GM12878 (cell line): ENCODE results near the gene FAM131B. TPM values are rescaled to one million over a fixed set of nuclear protein-coding genes. Genes with fewer than 3 reads are reported as not detected.

Source experiments
- ATAC-seq: fragments of 200-7000 bp; cut with Tn5 transposase; 3 replicates; pipeline ENCODE4 v1.9.1; 2020; ENCODE audit warnings: mild to moderate bottlenecking, moderate library complexity
- BruUV-seq: library from RNA; stranded (reverse); fragments of 400-500 nt; replicated peaks from 2 replicates; lab custom pipeline; 2021; lab: Mats Ljungman, UMichigan
- CTCF ChIA-PET: fragments of 300-600 bp; sonication (Branson Sonifier 250); formaldehyde crosslinking; extraction: SDS; loops from one replicate; lab custom pipeline; 2021; ENCODE audit warnings: inconsistent platforms; lab: Yijun Ruan, JAX
- POLR2A ChIA-PET: fragments of 350-600 bp; formaldehyde crosslinking; extraction: SDS; loops from one replicate; lab custom pipeline; 2021; ENCODE audit warnings: inconsistent platforms; lab: Charles Lee
- RAD21 ChIA-PET: fragments of 300-600 bp; sonication (Branson Sonifier 250); formaldehyde crosslinking; loops from one replicate; lab custom pipeline; 2023; ENCODE audit warnings: antibody characterized with exemption; ENCODE audit not compliant: unreplicated experiment; lab: Charles Lee
- SMC1A ChIA-PET: fragments of 300-600 bp; sonication (Branson Sonifier 250); formaldehyde crosslinking; loops from one replicate; lab custom pipeline; 2023; ENCODE audit not compliant: unreplicated experiment, uncharacterized antibody; lab: Charles Lee
- DNase-seq: peaks from one replicate; pipeline ENCODE4 v3.0.0-alpha.2; 2011; ENCODE audit warnings: low read depth, low spot score
- FAIRE-seq: peaks from 3 replicates; lab custom pipeline; 2011; peaks lifted over from hg19 to GRCh38; lab: Jason Lieb, UNC
- H2AFZ ChIP-seq: 2 replicates; pipeline ENCODE4 v1.6.0; 2011; ENCODE audit warnings: low read depth, low read length, control low read depth; ENCODE audit not compliant: control insufficient read depth
- H3K27ac ChIP-seq: 2 replicates; pipeline ENCODE4 v1.5.1; 2011; ENCODE audit warnings: control low read depth; ENCODE audit not compliant: control insufficient read depth, insufficient read depth
- H3K27me3 ChIP-seq, 2 experiments: replicated peaks in 1 of 2; 2 replicates each; pipeline versions ENCODE4 v1.6.0 to v1.6.1; 2011; ENCODE audit warnings: low read length in 1 of 2; ENCODE audit not compliant: control insufficient read depth in 2 of 2, insufficient read depth in 2 of 2
- H3K36me3 ChIP-seq, 2 experiments: 2 replicates each; pipeline ENCODE4 v1.5.1; 2011; ENCODE audit warnings: low read length in 1 of 2; ENCODE audit not compliant: control insufficient read depth in 2 of 2, insufficient read depth in 2 of 2
- H3K4me1 ChIP-seq: 2 replicates; pipeline ENCODE4 v1.6.1; 2011; ENCODE audit warnings: mild to moderate bottlenecking, low read length, moderate library complexity, mixed read lengths; ENCODE audit not compliant: control insufficient read depth, insufficient read depth
- H3K4me2 ChIP-seq: 2 replicates; pipeline ENCODE4 v1.6.0; 2011; ENCODE audit warnings: control low read depth; ENCODE audit not compliant: control insufficient read depth, insufficient read depth
- H3K4me3 ChIP-seq: fragments of 200-600 bp; sonication (generic); 2 replicates; pipeline ENCODE4 v1.5.1; 2016
- H3K79me2 ChIP-seq: 2 replicates; pipeline ENCODE4 v1.6.0; 2011; ENCODE audit warnings: low read length; ENCODE audit not compliant: control insufficient read depth, insufficient read depth
- H3K9ac ChIP-seq: 2 replicates; pipeline ENCODE4 v1.8.0; 2011; ENCODE audit warnings: low read length, control low read depth, mixed read lengths; ENCODE audit not compliant: control insufficient read depth, insufficient read depth
- H3K9me3 ChIP-seq: replicated peaks from 3 replicates; pipeline ENCODE4 v1.5.1; 2011; ENCODE audit warnings: mild to moderate bottlenecking, low read length; ENCODE audit not compliant: control insufficient read depth, insufficient read depth
- H4K20me1 ChIP-seq: 2 replicates; pipeline ENCODE4 v1.6.0; 2011; ENCODE audit not compliant: control insufficient read depth, insufficient read depth
- ATF7 ChIP-seq: fragments of 450-650 bp; IDR thresholded peaks from 2 replicates; pipeline ENCODE4 v1.6.1; 2016; ENCODE audit warnings: low read depth, mild to moderate bottlenecking
- DPF2 ChIP-seq: fragments of 450-650 bp; IDR thresholded peaks from 2 replicates; pipeline ENCODE4 v1.6.1; 2017; ENCODE audit warnings: mild to moderate bottlenecking
- EP300 ChIP-seq, 2 experiments: fragments of 150-350 bp in 1 of 2; IDR thresholded peaks; 2 replicates each; pipeline ENCODE4 v1.6.1; 2011 to 2012; ENCODE audit warnings: low read depth in 2 of 2, low read length in 2 of 2, borderline replicate concordance in 1 of 2, improper control_type of control experiment in 1 of 2, inconsistent platforms in 1 of 2; ENCODE audit not compliant: control insufficient read depth in 1 of 2
- KAT2A ChIP-seq: conservative IDR thresholded peaks from 2 replicates; pipeline ENCODE4 v1.6.1; 2011; ENCODE audit warnings: low read depth, low read length; ENCODE audit not compliant: control insufficient read depth
- SP1 ChIP-seq: IDR thresholded peaks from one replicate; pipeline ENCODE4 v1.6.1; 2011; ENCODE audit warnings: low read depth, low read length
- SREBF2 ChIP-seq: IDR thresholded peaks from 2 replicates; pipeline ENCODE4 v1.6.1; 2012; ENCODE audit warnings: mild to moderate bottlenecking, low read length
- ZZZ3 ChIP-seq: IDR thresholded peaks from 2 replicates; pipeline ENCODE4 v1.6.1; 2011; ENCODE audit warnings: low read depth; ENCODE audit not compliant: control insufficient read depth, insufficient read length
- WGBS: methylation state at CpG from one replicate; pipeline ENCODE4 v1.1.6; 2016; ENCODE audit warnings: low lambda C conversion rate; ENCODE audit not compliant: insufficient replicate concordance, insufficient coverage; ENCODE audit errors: missing lambda C conversion rate; 5-methylcytosine and 5-hydroxymethylcytosine counted together
- in situ Hi-C: fragments of 300-500 bp; cut with MboI; formaldehyde crosslinking; loops from 9 replicates; pipeline ENCODE4 v1.14.3; 2018; ENCODE audit warnings: mixed read lengths
- intact Hi-C: fragments of 100-400 bp; cut with micrococcal nuclease; formaldehyde crosslinking; loops from one replicate; pipeline ENCODE4 v1.14.2; 2022; ENCODE audit not compliant: unreplicated experiment
- polyA plus RNA-seq, 11 experiments: library from polyadenylated mRNA; depleted of rRNA in 4 of 11; unstranded in 6 of 11; stranded (reverse) in 5 of 11; fragments of >200 nt; fragmentation: Nextera tagmentation in 4 of 11; fragmentation: Illumina TruSeq in 1 of 11; extraction: Ambion mirVana in 4 of 11; extraction: Trizol in 1 of 11; gene quantifications; 1 replicate in 1 of 11; 2 replicates in 10 of 11; pipeline versions ENCODE4 v1.2.1 to v1.2.3, GENCODE V29; 2011 to 2016; ENCODE audit warnings: inconsistent platforms in 2 of 11, missing spikeins in 2 of 11, low read depth in 1 of 11
- total RNA-seq, 4 experiments: library from RNA; depleted of rRNA in 3 of 4; stranded (reverse); fragments of >200 nt in 3 of 4; fragmentation: Illumina TruSeq in 1 of 4; extraction: Trizol in 1 of 4; gene quantifications; 2 replicates each; pipeline versions ENCODE4 v1.2.1 to v1.2.3, GENCODE V29; 2013 to 2021
- TF ChIP-seq, protein P1 (sequence below): IDR thresholded peaks from 2 replicates; pipeline ENCODE4 v1.6.1; 2012; ENCODE audit warnings: mild to moderate bottlenecking, low read depth, low read length
- TF ChIP-seq, protein P2 (sequence below): fragments of 450-650 bp; IDR thresholded peaks from 2 replicates; pipeline ENCODE4 v1.6.1; 2016; ENCODE audit warnings: mild to moderate bottlenecking
- TF ChIP-seq, protein P3 (sequence below): IDR thresholded peaks from 2 replicates; pipeline ENCODE4 v1.6.1; 2011; ENCODE audit warnings: borderline replicate concordance, low read depth, mild to moderate bottlenecking, moderate library complexity, low read length; ENCODE audit not compliant: insufficient read depth, poor library complexity, severe bottlenecking
- TF ChIP-seq, protein P4 (sequence below): fragments of 450-650 bp; IDR thresholded peaks from 2 replicates; pipeline ENCODE4 v1.6.1; 2017; ENCODE audit warnings: mild to moderate bottlenecking, moderate library complexity

FAM131B gene
- total and polyA plus RNA-seq, 10 of the 15 experiments (the other 5 are each of a cell fraction or from before 2014, with no cell fraction given) = 0.03 to 0.05 TPM; not detected in 8

DNA sequence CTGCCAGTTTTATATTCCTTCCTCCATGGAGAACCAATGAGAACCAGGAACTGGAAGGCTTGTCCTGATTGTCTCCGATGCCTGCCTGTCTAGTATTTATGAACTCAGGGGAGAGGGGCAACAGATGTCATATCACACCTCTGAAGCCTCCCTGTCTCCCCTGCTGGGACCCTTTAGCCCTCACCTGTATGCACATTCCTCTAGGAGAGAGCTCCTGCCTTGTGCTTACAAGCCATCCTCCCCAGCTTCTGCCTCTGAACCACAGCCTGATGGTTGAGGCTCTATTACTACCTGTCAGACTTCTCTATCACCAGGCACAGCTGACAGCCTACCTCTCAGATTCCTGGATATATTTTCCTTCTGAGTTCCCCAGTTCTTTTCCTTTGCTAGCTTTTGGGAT is 5.9 kb upstream of the FAM131B start (continued):
- TF ChIP-seq, protein P1, sequence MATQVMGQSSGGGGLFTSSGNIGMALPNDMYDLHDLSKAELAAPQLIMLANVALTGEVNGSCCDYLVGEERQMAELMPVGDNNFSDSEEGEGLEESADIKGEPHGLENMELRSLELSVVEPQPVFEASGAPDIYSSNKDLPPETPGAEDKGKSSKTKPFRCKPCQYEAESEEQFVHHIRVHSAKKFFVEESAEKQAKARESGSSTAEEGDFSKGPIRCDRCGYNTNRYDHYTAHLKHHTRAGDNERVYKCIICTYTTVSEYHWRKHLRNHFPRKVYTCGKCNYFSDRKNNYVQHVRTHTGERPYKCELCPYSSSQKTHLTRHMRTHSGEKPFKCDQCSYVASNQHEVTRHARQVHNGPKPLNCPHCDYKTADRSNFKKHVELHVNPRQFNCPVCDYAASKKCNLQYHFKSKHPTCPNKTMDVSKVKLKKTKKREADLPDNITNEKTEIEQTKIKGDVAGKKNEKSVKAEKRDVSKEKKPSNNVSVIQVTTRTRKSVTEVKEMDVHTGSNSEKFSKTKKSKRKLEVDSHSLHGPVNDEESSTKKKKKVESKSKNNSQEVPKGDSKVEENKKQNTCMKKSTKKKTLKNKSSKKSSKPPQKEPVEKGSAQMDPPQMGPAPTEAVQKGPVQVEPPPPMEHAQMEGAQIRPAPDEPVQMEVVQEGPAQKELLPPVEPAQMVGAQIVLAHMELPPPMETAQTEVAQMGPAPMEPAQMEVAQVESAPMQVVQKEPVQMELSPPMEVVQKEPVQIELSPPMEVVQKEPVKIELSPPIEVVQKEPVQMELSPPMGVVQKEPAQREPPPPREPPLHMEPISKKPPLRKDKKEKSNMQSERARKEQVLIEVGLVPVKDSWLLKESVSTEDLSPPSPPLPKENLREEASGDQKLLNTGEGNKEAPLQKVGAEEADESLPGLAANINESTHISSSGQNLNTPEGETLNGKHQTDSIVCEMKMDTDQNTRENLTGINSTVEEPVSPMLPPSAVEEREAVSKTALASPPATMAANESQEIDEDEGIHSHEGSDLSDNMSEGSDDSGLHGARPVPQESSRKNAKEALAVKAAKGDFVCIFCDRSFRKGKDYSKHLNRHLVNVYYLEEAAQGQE = no peak
- TF ChIP-seq, protein P2, sequence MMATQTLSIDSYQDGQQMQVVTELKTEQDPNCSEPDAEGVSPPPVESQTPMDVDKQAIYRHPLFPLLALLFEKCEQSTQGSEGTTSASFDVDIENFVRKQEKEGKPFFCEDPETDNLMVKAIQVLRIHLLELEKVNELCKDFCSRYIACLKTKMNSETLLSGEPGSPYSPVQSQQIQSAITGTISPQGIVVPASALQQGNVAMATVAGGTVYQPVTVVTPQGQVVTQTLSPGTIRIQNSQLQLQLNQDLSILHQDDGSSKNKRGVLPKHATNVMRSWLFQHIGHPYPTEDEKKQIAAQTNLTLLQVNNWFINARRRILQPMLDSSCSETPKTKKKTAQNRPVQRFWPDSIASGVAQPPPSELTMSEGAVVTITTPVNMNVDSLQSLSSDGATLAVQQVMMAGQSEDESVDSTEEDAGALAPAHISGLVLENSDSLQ = no peak
- TF ChIP-seq ATF7 (no peak), KAT2A (no peak), SP1 (no peak)

DNA sequence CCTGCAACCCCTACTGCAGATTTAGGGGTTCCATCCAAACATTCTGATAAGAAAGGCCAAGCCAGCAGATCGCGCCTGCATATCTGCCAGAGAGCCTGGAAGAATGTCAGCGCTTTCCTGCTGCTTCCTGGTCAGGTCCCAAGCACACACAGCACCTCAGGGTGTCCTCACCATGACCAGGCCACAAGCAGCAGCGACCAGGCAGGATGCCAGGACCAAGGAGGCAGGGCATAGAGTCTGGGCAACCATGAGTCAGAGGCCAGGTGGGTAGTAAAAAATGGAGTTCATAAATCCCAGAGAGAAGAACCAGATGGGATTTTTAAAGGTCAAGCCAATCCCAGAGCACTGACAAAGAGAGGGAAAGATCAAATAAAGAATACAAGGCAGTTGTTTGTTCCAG is 5.5 kb upstream of the FAM131B start:
- DNase-seq (no peak), ATAC-seq (no peak), FAIRE-seq (no peak)
- H3K4me2 ChIP-seq = no peak overlapping the region
- H3K27ac ChIP-seq = no peak overlapping the region
- H3K9me3 ChIP-seq = no peaks in the 10 kb centered on the region
- no peaks in the 10 kb centered on the region for H3K4me1 ChIP-seq
- no peak overlapping the region for H2AFZ ChIP-seq
- H3K4me3 ChIP-seq = no peak overlapping the region
- in situ Hi-C loops (no loop called here), intact Hi-C loops (loop anchor here (5.0 kb wide), 1 partner anchor 41 kb away; no protein-coding TSS in a partner anchor)
- TF ChIP-seq, protein P3, sequence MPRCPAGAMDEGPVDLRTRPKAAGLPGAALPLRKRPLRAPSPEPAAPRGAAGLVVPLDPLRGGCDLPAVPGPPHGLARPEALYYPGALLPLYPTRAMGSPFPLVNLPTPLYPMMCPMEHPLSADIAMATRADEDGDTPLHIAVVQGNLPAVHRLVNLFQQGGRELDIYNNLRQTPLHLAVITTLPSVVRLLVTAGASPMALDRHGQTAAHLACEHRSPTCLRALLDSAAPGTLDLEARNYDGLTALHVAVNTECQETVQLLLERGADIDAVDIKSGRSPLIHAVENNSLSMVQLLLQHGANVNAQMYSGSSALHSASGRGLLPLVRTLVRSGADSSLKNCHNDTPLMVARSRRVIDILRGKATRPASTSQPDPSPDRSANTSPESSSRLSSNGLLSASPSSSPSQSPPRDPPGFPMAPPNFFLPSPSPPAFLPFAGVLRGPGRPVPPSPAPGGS = no peak
- TF ChIP-seq ZZZ3 = no peak
- TF ChIP-seq DPF2 = no peak
- no peak for TF ChIP-seq KAT2A
- TF ChIP-seq, protein P4, sequence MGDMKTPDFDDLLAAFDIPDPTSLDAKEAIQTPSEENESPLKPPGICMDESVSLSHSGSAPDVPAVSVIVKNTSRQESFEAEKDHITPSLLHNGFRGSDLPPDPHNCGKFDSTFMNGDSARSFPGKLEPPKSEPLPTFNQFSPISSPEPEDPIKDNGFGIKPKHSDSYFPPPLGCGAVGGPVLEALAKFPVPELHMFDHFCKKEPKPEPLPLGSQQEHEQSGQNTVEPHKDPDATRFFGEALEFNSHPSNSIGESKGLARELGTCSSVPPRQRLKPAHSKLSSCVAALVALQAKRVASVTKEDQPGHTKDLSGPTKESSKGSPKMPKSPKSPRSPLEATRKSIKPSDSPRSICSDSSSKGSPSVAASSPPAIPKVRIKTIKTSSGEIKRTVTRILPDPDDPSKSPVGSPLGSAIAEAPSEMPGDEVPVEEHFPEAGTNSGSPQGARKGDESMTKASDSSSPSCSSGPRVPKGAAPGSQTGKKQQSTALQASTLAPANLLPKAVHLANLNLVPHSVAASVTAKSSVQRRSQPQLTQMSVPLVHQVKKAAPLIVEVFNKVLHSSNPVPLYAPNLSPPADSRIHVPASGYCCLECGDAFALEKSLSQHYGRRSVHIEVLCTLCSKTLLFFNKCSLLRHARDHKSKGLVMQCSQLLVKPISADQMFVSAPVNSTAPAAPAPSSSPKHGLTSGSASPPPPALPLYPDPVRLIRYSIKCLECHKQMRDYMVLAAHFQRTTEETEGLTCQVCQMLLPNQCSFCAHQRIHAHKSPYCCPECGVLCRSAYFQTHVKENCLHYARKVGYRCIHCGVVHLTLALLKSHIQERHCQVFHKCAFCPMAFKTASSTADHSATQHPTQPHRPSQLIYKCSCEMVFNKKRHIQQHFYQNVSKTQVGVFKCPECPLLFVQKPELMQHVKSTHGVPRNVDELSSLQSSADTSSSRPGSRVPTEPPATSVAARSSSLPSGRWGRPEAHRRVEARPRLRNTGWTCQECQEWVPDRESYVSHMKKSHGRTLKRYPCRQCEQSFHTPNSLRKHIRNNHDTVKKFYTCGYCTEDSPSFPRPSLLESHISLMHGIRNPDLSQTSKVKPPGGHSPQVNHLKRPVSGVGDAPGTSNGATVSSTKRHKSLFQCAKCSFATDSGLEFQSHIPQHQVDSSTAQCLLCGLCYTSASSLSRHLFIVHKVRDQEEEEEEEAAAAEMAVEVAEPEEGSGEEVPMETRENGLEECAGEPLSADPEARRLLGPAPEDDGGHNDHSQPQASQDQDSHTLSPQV = no peak
- TF ChIP-seq EP300 (IDR thresholded peaks at IDR 0.05; ENCODE audit: borderline replicate concordance in 1 of 2, control insufficient read depth in 1 of 2, low read depth in 2 of 2, low read length in 2 of 2) = no peak
- no peak for TF ChIP-seq SREBF2
- H3K36me3 ChIP-seq = no peaks in the 10 kb centered on the region
- H4K20me1 ChIP-seq = no peaks in the 10 kb centered on the region; the same call in 1 of the 2 replicates
- RAD21 ChIA-PET = no interaction called here
- H3K27me3 ChIP-seq = peaks cover 7 to 10% of the 10 kb centered on the region in 2 experiments
- SMC1A ChIA-PET = no interaction called here
- CTCF ChIA-PET = interaction anchor here (2.1 to 2.6 kb wide), 2 partner anchors 12 to 128 kb away, joined by 8 to 10 read pairs; no protein-coding TSS in a partner anchor
- no TSS peak for BruUV-seq
- no peaks in the 10 kb centered on the region for H3K79me2 ChIP-seq
- WGBS = 25% methylated on average over 4 of the region's 4 CpGs
- POLR2A ChIA-PET = no interaction called here
- no peak overlapping the region for H3K9ac ChIP-seq
